GM23338 (cell line): ENCODE measurements around the gene MYO1E. TPM values are rescaled to one million over a fixed set of nuclear protein-coding genes. Genes with fewer than 3 reads are reported as not detected.

Experiments
- ATAC-seq: fragments of 200-7000 bp; cut with Tn5 transposase; 3 replicates; pipeline ENCODE4 v1.9.1; 2020
- DNase-seq: peaks from one replicate; pipeline ENCODE4 v3.0.0-alpha.2; 2015; ENCODE audit warnings: low spot score
- H2AFZ ChIP-seq: fragments of 200-600 bp; sonication (generic); 2 replicates; pipeline ENCODE4 v1.8.0; 2016; ENCODE audit warnings: antibody characterized with exemption, mild to moderate bottlenecking, moderate library complexity
- H3F3A ChIP-seq: fragments of 200-600 bp; sonication (generic); replicated peaks from 2 replicates; pipeline ENCODE4 v1.8.0; 2017; ENCODE audit warnings: antibody characterized with exemption, mixed run types, low read depth
- H3K27ac ChIP-seq: fragments of 200-600 bp; sonication (generic); 2 replicates; pipeline ENCODE4 v1.6.1; 2016; ENCODE audit warnings: low read depth
- H3K27me3 ChIP-seq: fragments of 200-600 bp; sonication (generic); 2 replicates; pipeline ENCODE4 v1.8.0; 2016; ENCODE audit warnings: mild to moderate bottlenecking, mixed run types, moderate library complexity; ENCODE audit not compliant: insufficient read depth
- H3K36me3 ChIP-seq: fragments of 200-600 bp; sonication (generic); 2 replicates; pipeline ENCODE4 v1.8.0; 2016; ENCODE audit warnings: mild to moderate bottlenecking; ENCODE audit not compliant: insufficient read depth
- H3K4me1 ChIP-seq: fragments of 200-600 bp; sonication (generic); 2 replicates; pipeline ENCODE4 v1.8.0; 2016; ENCODE audit warnings: mild to moderate bottlenecking, moderate library complexity; ENCODE audit not compliant: insufficient read depth
- H3K4me2 ChIP-seq: fragments of 200-600 bp; sonication (generic); 2 replicates; pipeline ENCODE4 v1.7.1; 2017; ENCODE audit warnings: mixed run types
- H3K4me3 ChIP-seq: fragments of 200-600 bp; sonication (generic); 2 replicates; pipeline ENCODE4 v1.6.1; 2016; ENCODE audit warnings: mixed run types
- H3K79me2 ChIP-seq: fragments of 200-600 bp; sonication (generic); replicated peaks from 2 replicates; pipeline ENCODE4 v1.8.0; 2017; ENCODE audit warnings: mild to moderate bottlenecking; ENCODE audit not compliant: insufficient read depth
- H3K9me2 ChIP-seq: fragments of 200-600 bp; sonication (generic); 2 replicates; pipeline ENCODE4 v1.8.0; 2017; ENCODE audit not compliant: insufficient read depth
- H4K20me1 ChIP-seq: fragments of 200-600 bp; sonication (generic); replicated peaks from 2 replicates; pipeline ENCODE4 v1.8.0; 2017; ENCODE audit warnings: mild to moderate bottlenecking; ENCODE audit not compliant: insufficient read depth
- H3K27ac Mint-ChIP-seq: 2 replicates; pipeline ENCODE4 v1.8.0; 2020; ENCODE audit warnings: inconsistent platforms, mild to moderate bottlenecking, moderate library complexity, mixed read lengths
- H3K27me3 Mint-ChIP-seq: 3 replicates; pipeline ENCODE4 v1.8.0; 2022; ENCODE audit warnings: low read depth, mild to moderate bottlenecking, moderate library complexity, mixed read lengths, inconsistent platforms; ENCODE audit not compliant: insufficient read depth, poor library complexity
- H3K36me3 Mint-ChIP-seq: 3 replicates; pipeline ENCODE4 v1.8.0; 2021; ENCODE audit warnings: low read depth, mild to moderate bottlenecking, inconsistent platforms, moderate library complexity, mixed read lengths
- H3K4me1 Mint-ChIP-seq: 3 replicates; pipeline ENCODE4 v1.8.0; 2020; ENCODE audit warnings: mild to moderate bottlenecking, inconsistent platforms, mixed read lengths
- H3K4me3 Mint-ChIP-seq: 3 replicates; pipeline ENCODE4 v1.8.0; 2021; ENCODE audit warnings: moderate library complexity, mild to moderate bottlenecking, inconsistent platforms, mixed read lengths
- H3K9me3 Mint-ChIP-seq: 3 replicates; pipeline ENCODE4 v1.8.0; 2020; ENCODE audit warnings: moderate library complexity, mild to moderate bottlenecking, inconsistent platforms, mixed read lengths
- CREB1 ChIP-seq: fragments of 250-450 bp; sonication (Bioruptor Pico); IDR thresholded peaks from 2 replicates; pipeline ENCODE4 v1.5.0; 2020; ENCODE audit warnings: low read depth, mild to moderate bottlenecking, moderate library complexity
- CTCF ChIP-seq, 2 experiments: fragments of 200-600 bp in 1 of 2; sonication (generic) in 1 of 2; conservative IDR thresholded peaks; 2 replicates each; pipeline versions ENCODE4 v1.5.1 to v1.6.1; 2016 to 2017; ENCODE audit warnings: antibody characterized with exemption in 2 of 2, low read depth in 2 of 2, mild to moderate bottlenecking in 2 of 2, moderate library complexity in 1 of 2
- ETS1 ChIP-seq: IDR thresholded peaks from 2 replicates; pipeline ENCODE4 v1.6.1; 2016; ENCODE audit warnings: antibody characterized with exemption
- EZH2 ChIP-seq: fragments of 200-600 bp; sonication (generic); IDR thresholded peaks from one replicate; pipeline ENCODE4 v1.8.0; 2017; ENCODE audit warnings: antibody characterized with exemption, mild to moderate bottlenecking, low read depth; ENCODE audit not compliant: unreplicated experiment
- EZH2phosphoT487 ChIP-seq: fragments of 200-600 bp; sonication (generic); IDR thresholded peaks from one replicate; pipeline ENCODE4 v1.8.1; 2018; ENCODE audit warnings: antibody characterized with exemption; ENCODE audit not compliant: unreplicated experiment
- JUNB ChIP-seq: IDR thresholded peaks from one replicate; pipeline ENCODE4 v1.6.1; 2016; ENCODE audit warnings: antibody characterized with exemption; ENCODE audit not compliant: unreplicated experiment
- POLR2AphosphoS5 ChIP-seq: IDR thresholded peaks from 2 replicates; pipeline ENCODE4 v1.6.1; 2016; ENCODE audit warnings: antibody characterized with exemption, low read depth
- REST ChIP-seq: IDR thresholded peaks from one replicate; pipeline ENCODE4 v1.6.1; 2018; ENCODE audit warnings: antibody characterized with exemption; ENCODE audit not compliant: unreplicated experiment
- STAT1 ChIP-seq: IDR thresholded peaks from one replicate; pipeline ENCODE4 v1.6.1; 2016; ENCODE audit warnings: antibody characterized with exemption; ENCODE audit not compliant: unreplicated experiment
- ZNF114 ChIP-seq: fragments of 250-450 bp; sonication (Bioruptor Pico); IDR thresholded peaks from 2 replicates; pipeline ENCODE4 v1.5.0; 2020; ENCODE audit warnings: mild to moderate bottlenecking, moderate library complexity
- polyA plus RNA-seq: library from polyadenylated mRNA; unstranded; fragments of >200 nt; fragmentation: Nextera tagmentation; extraction: Ambion mirVana; gene quantifications from 2 replicates; pipeline ENCODE4 v1.2.1, GENCODE V29; 2016
- total RNA-seq: library from RNA; depleted of rRNA; stranded (reverse); fragments of >200 nt; shearing (Covaris generic); gene quantifications from 2 replicates; pipeline ENCODE4 v1.2.3, GENCODE V29; 2014

Gene MYO1E
- total and polyA plus RNA-seq, 2 experiments from 2014 or later, result 68.3 to 131 TPM

- Histone ChIP-seq H3K36me3 (no peaks in the 10 kb centered on the region), H3F3A (no peaks in the 10 kb centered on the region), H3K27me3 (no peaks in the 10 kb centered on the region), H3K27ac (no peak overlapping the region), H3K9me2 (no peaks in the 10 kb centered on the region), H2AFZ (no peak overlapping the region), H3K4me2 (no peak overlapping the region), H3K4me3 (no peak overlapping the region), H3K4me1 (no peaks in the 10 kb centered on the region), H4K20me1 (no peaks in the 10 kb centered on the region), H3K79me2 (no peaks in the 10 kb centered on the region)
- 0 out of 3 replicates have a peak, but pooled peaks cover 3% of the 10 kb centered on the region for H3K36me3 Mint-ChIP-seq
- no peaks in the 10 kb centered on the region for H3K4me1 Mint-ChIP-seq
- peaks cover 3% of the 10 kb centered on the region for H3K27me3 Mint-ChIP-seq
- TF ChIP-seq JUNB (no peak), CREB1 (CRISPR knock-in tag) (no peak)
- H3K27ac Mint-ChIP-seq, result no peak overlapping the region
- H3K4me3 Mint-ChIP-seq, result no peak overlapping the region
- H3K9me3 Mint-ChIP-seq, result no peaks in the 10 kb centered on the region
- ATAC-seq, result no peak
- no peak for DNase-seq
These were observed 114.4 kb downstream of the MYO1E start for GRCh38 chr15:59258317-59258716.

GRCh38 chr15:59257140-59257539 is 115.5 kb downstream of the MYO1E start:
- Histone ChIP-seq H3K4me3 (no peak overlapping the region), H3K27me3 (no peaks in the 10 kb centered on the region), H2AFZ (no peak overlapping the region), H3F3A (no peaks in the 10 kb centered on the region), H3K79me2 (no peaks in the 10 kb centered on the region), H3K27ac (no peak overlapping the region), H3K9me2 (no peaks in the 10 kb centered on the region), H4K20me1 (no peaks in the 10 kb centered on the region), H3K4me2 (no peak overlapping the region), H3K4me1 (no peaks in the 10 kb centered on the region), H3K36me3 (no peaks in the 10 kb centered on the region)
- peaks cover 3% of the 10 kb centered on the region for H3K27me3 Mint-ChIP-seq
- no peaks in the 10 kb centered on the region for H3K9me3 Mint-ChIP-seq
- ATAC-seq (no peak), DNase-seq (no peak)
- no peak overlapping the region for H3K4me3 Mint-ChIP-seq
- H3K4me1 Mint-ChIP-seq, result no peaks in the 10 kb centered on the region
- H3K36me3 Mint-ChIP-seq, result 0 out of 3 replicates have a peak, but pooled peaks cover 3% of the 10 kb centered on the region
- H3K27ac Mint-ChIP-seq, result no peak overlapping the region
- TF ChIP-seq EZH2 (no peak), ZNF114 (CRISPR knock-in tag) (no peak), REST (no peak), JUNB (no peak), CTCF (conservative IDR thresholded peaks at IDR 0.05; ENCODE audit: low read depth in 2 of 2) (no peak), POLR2AphosphoS5 (no peak), ETS1 (no peak), CREB1 (CRISPR knock-in tag) (no peak), STAT1 (no peak), EZH2phosphoT487 (no peak)
